K562 (cell line): Measurements from ENCODE around the gene FRMD5. TPM values are rescaled to one million over a fixed set of nuclear protein-coding genes. Genes with fewer than 3 reads are reported as not detected.

Experiments used
- ATAC-seq: fragments of 200-7000 bp; cut with Tn5 transposase; 3 replicates; pipeline ENCODE4 v1.9.1; 2020; ENCODE audit warnings: moderate library complexity
- BruUV-seq: library from RNA; stranded (reverse); fragments of 400-500 nt; replicated peaks from 2 replicates; lab custom pipeline; 2021; lab: Mats Ljungman, UMichigan
- CTCF ChIA-PET: fragments of 300-600 bp; formaldehyde crosslinking; extraction: SDS; loops from one replicate; lab custom pipeline; 2021; ENCODE audit warnings: low intra/inter-chr PET ratio; lab: Yijun Ruan, JAX
- POLR2A ChIA-PET: fragments of 300-600, 350-650 bp; sonication (Branson Sonifier 250); formaldehyde crosslinking; extraction: SDS; loops from one replicate; lab custom pipeline; 2021; ENCODE audit warnings: antibody characterized with exemption, inconsistent platforms; lab: Yijun Ruan, JAX
- DNase-seq, 4 experiments: peaks; one replicate each; pipeline versions ENCODE4 v3.0.0 to v3.0.0-alpha.2; 2011 to 2018; ENCODE audit warnings: low spot score in 3 of 4, mixed read lengths in 3 of 4; ENCODE audit errors: extremely low read depth in 1 of 4
- FAIRE-seq: peaks from 2 replicates; lab custom pipeline; 2011; peaks lifted over from hg19 to GRCh38; lab: Jason Lieb, UNC
- H2AFZ ChIP-seq: 2 replicates; pipeline ENCODE4 v1.6.0; 2011; ENCODE audit warnings: low read depth, low read length, control low read depth, inconsistent platforms
- H3K27ac ChIP-seq: fragments of 200-600 bp; 3 replicates; pipeline ENCODE4 v1.8.0; 2011; ENCODE audit warnings: low read depth, mild to moderate bottlenecking, control low read depth, inconsistent platforms, low read length, moderate library complexity, mixed read lengths; ENCODE audit errors: extremely low read depth
- H3K27me3 ChIP-seq, 2 experiments: fragments of 300-600 bp in 1 of 2; 2 replicates in 1 of 2; 3 replicates in 1 of 2; pipeline versions ENCODE4 v1.6.0 to v1.8.0; 2011; ENCODE audit warnings: inconsistent platforms in 2 of 2, low read length in 2 of 2, mild to moderate bottlenecking in 1 of 2, mixed read lengths in 1 of 2, moderate library complexity in 1 of 2; ENCODE audit not compliant: control insufficient read depth in 2 of 2, insufficient read depth in 2 of 2
- H3K36me3 ChIP-seq: fragments of 300-600 bp; 3 replicates; pipeline ENCODE4 v1.8.0; 2011; ENCODE audit warnings: mild to moderate bottlenecking, low read length, inconsistent platforms; ENCODE audit not compliant: control insufficient read depth, insufficient read depth
- H3K4me1 ChIP-seq, 2 experiments: fragments of 200-600 bp in 1 of 2; replicated peaks in 1 of 2; 2 replicates in 1 of 2; 3 replicates in 1 of 2; pipeline versions ENCODE4 v1.5.1 to v1.8.0; 2011; ENCODE audit warnings: inconsistent platforms in 2 of 2, low read length in 2 of 2, mild to moderate bottlenecking in 1 of 2, mixed read lengths in 1 of 2, moderate library complexity in 1 of 2; ENCODE audit not compliant: control insufficient read depth in 2 of 2, insufficient read depth in 2 of 2
- H3K4me2 ChIP-seq: 2 replicates; pipeline ENCODE4 v1.6.1; 2011; ENCODE audit warnings: low read length, control low read depth, inconsistent platforms, mixed read lengths; ENCODE audit not compliant: insufficient read depth
- H3K4me3 ChIP-seq: fragments of 200-600 bp; sonication (generic), shearing (Covaris generic); 2 replicates; pipeline ENCODE4 v1.5.1; 2016; ENCODE audit warnings: control low read depth, inconsistent platforms
- H3K79me2 ChIP-seq: fragments of 200-600 bp; 3 replicates; pipeline ENCODE4 v1.8.0; 2011; ENCODE audit warnings: low read length, inconsistent platforms; ENCODE audit not compliant: control insufficient read depth, insufficient read depth
- H3K9ac ChIP-seq, 2 experiments: 2 replicates each; pipeline versions ENCODE4 v1.6.0 to v1.6.1; 2011; ENCODE audit warnings: low read depth in 2 of 2, low read length in 2 of 2, control low read depth in 1 of 2, inconsistent platforms in 1 of 2, mild to moderate bottlenecking in 1 of 2, mixed read lengths in 1 of 2; ENCODE audit not compliant: insufficient read depth in 1 of 2
- H3K9me1 ChIP-seq: one replicate; pipeline ENCODE4 v1.6.0; 2011; ENCODE audit warnings: inconsistent platforms, mild to moderate bottlenecking, low read length, moderate library complexity; ENCODE audit not compliant: control insufficient read depth, insufficient read depth
- H3K9me3 ChIP-seq: replicated peaks from 2 replicates; pipeline ENCODE4 v1.5.1; 2011; ENCODE audit warnings: low read depth, low read length, inconsistent platforms; ENCODE audit not compliant: control insufficient read depth, insufficient read depth
- H4K20me1 ChIP-seq: replicated peaks from 2 replicates; pipeline ENCODE4 v1.6.1; 2011; ENCODE audit warnings: low read length, inconsistent platforms, mixed read lengths; ENCODE audit not compliant: control insufficient read depth, insufficient read depth
- ARHGAP35 ChIP-seq: fragments of 450-650 bp; IDR thresholded peaks from 2 replicates; pipeline ENCODE4 v1.6.1; 2018; ENCODE audit not compliant: partially characterized antibody
- CEBPB ChIP-seq: fragments of 450-650 bp; IDR thresholded peaks from 2 replicates; pipeline ENCODE4 v1.6.1; 2016; ENCODE audit warnings: missing genetic modification characterization, missing compliant biosample characterization
- MYBL2 ChIP-seq, 2 experiments: fragments of 450-650 bp in 1 of 2; sonication (generic) in 1 of 2; formaldehyde crosslinking in 1 of 2; IDR thresholded peaks; 2 replicates each; pipeline versions ENCODE4 v1.6.1 to v1.8.1; 2017 to 2022; ENCODE audit warnings: borderline replicate concordance in 1 of 2, inconsistent platforms in 1 of 2, low read depth in 1 of 2, mild to moderate bottlenecking in 1 of 2, missing genetic modification reagents in 1 of 2, moderate library complexity in 1 of 2
- OTX1 ChIP-seq: fragments of 450-650 bp; formaldehyde crosslinking; IDR thresholded peaks from 2 replicates; pipeline ENCODE4 v1.4.0; 2022; ENCODE audit warnings: mild to moderate bottlenecking
- POLR3G ChIP-seq: IDR thresholded peaks from 2 replicates; pipeline ENCODE4 v1.6.1; 2011; ENCODE audit not compliant: insufficient read length, insufficient replicate concordance; ENCODE audit errors: extremely low read depth
- XRCC3 ChIP-seq: fragments of 450-650 bp; IDR thresholded peaks from 2 replicates; pipeline ENCODE4 v1.6.1; 2017; ENCODE audit warnings: mild to moderate bottlenecking, moderate library complexity
- ZC3H11A ChIP-seq: IDR thresholded peaks from 2 replicates; pipeline ENCODE4 v1.6.1; 2012; ENCODE audit warnings: low read depth, low read length, improper control_type of control experiment
- ZFPM2 ChIP-seq: fragments of 250-450 bp; sonication (Bioruptor Pico); IDR thresholded peaks from 2 replicates; pipeline ENCODE4 v1.5.1; 2022; ENCODE audit warnings: mild to moderate bottlenecking
- ZNF778 ChIP-seq: fragments of 450-650 bp; formaldehyde crosslinking; IDR thresholded peaks from 2 replicates; pipeline ENCODE4 v1.4.0; 2020; ENCODE audit warnings: mild to moderate bottlenecking, moderate library complexity
- WGBS: fragments of 100-300 bp; shearing (Covaris generic); methylation state at CpG from one replicate; pipeline ENCODE4 v1.1.6; 2016; ENCODE audit warnings: low coverage, mixed read lengths; ENCODE audit not compliant: insufficient coverage; ENCODE audit errors: missing lambda C conversion rate; 5-methylcytosine and 5-hydroxymethylcytosine counted together
- in situ Hi-C: fragments of 300-500 bp; cut with MboI; formaldehyde crosslinking; loops from 4 replicates; pipeline ENCODE4 v1.15.0; 2018; ENCODE audit warnings: inconsistent platforms, mixed read lengths
- intact Hi-C: fragments of 100-400 bp; cut with micrococcal nuclease; formaldehyde crosslinking; loops from 2 replicates; pipeline ENCODE4 v1.14.2; 2022
- polyA plus RNA-seq, 8 experiments: library from polyadenylated mRNA; depleted of rRNA in 4 of 8; stranded (reverse) in 5 of 8; unstranded in 3 of 8; fragments of >200 nt; fragmentation: Nextera tagmentation in 2 of 8; fragmentation: Illumina TruSeq in 1 of 8; extraction: Ambion mirVana in 2 of 8; extraction: Trizol in 1 of 8; gene quantifications; 2 replicates each; pipeline versions ENCODE4 v1.2.1 to v1.2.3, GENCODE V29; 2011 to 2014; ENCODE audit warnings: inconsistent platforms in 1 of 8, missing spikeins in 1 of 8
- total RNA-seq, 7 experiments: library from RNA; depleted of rRNA in 6 of 7; stranded (reverse); fragments of >200 nt in 6 of 7; fragmentation: Illumina TruSeq in 2 of 7; extraction: Trizol in 2 of 7; gene quantifications; 2 replicates each; pipeline versions ENCODE4 v1.2.1 to v1.2.3, GENCODE V29; 2011 to 2021; ENCODE audit warnings: low replicate concordance in 1 of 7

Gene FRMD5
- total and polyA plus RNA-seq, 9 of the 15 experiments (the other 6 are each of a cell fraction or from before 2014, with no cell fraction given), result 0.13 to 0.38 TPM; not detected in 7

GRCh38 chr15:44181410-44181809, 13.7 kb downstream of the FRMD5 start:
- Histone ChIP-seq H2AFZ (no peak overlapping the region), H3K79me2 (no peaks in the 10 kb centered on the region), H3K4me3 (no peak overlapping the region), H3K36me3 (no peaks in the 10 kb centered on the region), H3K9ac (no peak overlapping the region), H3K9me3 (no peaks in the 10 kb centered on the region), H3K4me2 (no peak overlapping the region), H3K27me3 (peaks cover 10 to 14% of the 10 kb centered on the region in 2 experiments; a peak in 4 of 5 replicates), H4K20me1 (no peaks in the 10 kb centered on the region), H3K4me1 (no peaks in the 10 kb centered on the region), H3K27ac (no peak overlapping the region), H3K9me1 (no peaks in the 10 kb centered on the region)
- POLR2A ChIA-PET, result no interaction called here
- DNase-seq, result no peak
- intact Hi-C loops (no loop called here), in situ Hi-C loops (no loop called here)
- BruUV-seq, result no TSS peak
- FAIRE-seq, result no peak
- TF ChIP-seq ZNF778, result no peak
- TF ChIP-seq ZC3H11A, result no peak
- TF ChIP-seq MYBL2 (IDR thresholded peaks at IDR 0.05; ENCODE audit: low read depth), result no peak
- no peak for TF ChIP-seq MYBL2 (CRISPR knock-in tag; IDR thresholded peaks at IDR 0.05; ENCODE audit: borderline replicate concordance)
- TF ChIP-seq CEBPB (tag), result 0 out of 2 replicates have a peak, but pooled peaks have one; percentile 14
- no peak for TF ChIP-seq ZFPM2
- ATAC-seq, result no peak
- CTCF ChIA-PET, result no interaction called here
- 0% methylated on average over 2 of the region's 2 CpGs for WGBS

- Histone ChIP-seq H3K4me1 (no peaks in the 10 kb centered on the region), H3K4me2 (no peak overlapping the region), H3K9me3 (no peaks in the 10 kb centered on the region), H4K20me1 (no peaks in the 10 kb centered on the region), H3K27me3 (peaks cover 4 to 15% of the 10 kb centered on the region in 2 experiments; a peak in 4 of 5 replicates)
- intact Hi-C loops, result no loop called here
- WGBS, result 0% methylated on average over 1 of the region's 1 CpG
- BruUV-seq, result no TSS peak
- TF ChIP-seq XRCC3 (no peak), ARHGAP35 (no peak), OTX1 (no peak), POLR3G (no peak)
- TF ChIP-seq, all 486 proteins: peak for 0
- no peak overlapping the region for H3K9ac ChIP-seq
- CTCF ChIA-PET, result no interaction called here
- DNase-seq, result no peak
- no peaks in the 10 kb centered on the region for H3K36me3 ChIP-seq
- no peak for ATAC-seq
- POLR2A ChIA-PET, result no interaction called here
- no peak overlapping the region for H2AFZ ChIP-seq
- no peak for FAIRE-seq
- H3K9me1 ChIP-seq, result no peaks in the 10 kb centered on the region
- H3K79me2 ChIP-seq, result no peaks in the 10 kb centered on the region
- H3K4me3 ChIP-seq, result no peak overlapping the region
- no peak overlapping the region for H3K27ac ChIP-seq
- in situ Hi-C loops, result no loop called here
Measured at GRCh38 chr15:44177139-44177538, 17.9 kb downstream of the FRMD5 start.
